Fibroblast of pulmonary artery (primary cell): ENCODE data around the gene SLC7A14.

ENCODE experiments used
- DNase-seq: peaks from one replicate; pipeline ENCODE4 v3.0.0-alpha.2; 2010; ENCODE audit warnings: low read depth
- H3K4me3 ChIP-seq: replicated peaks from 2 replicates; pipeline ENCODE4 v1.5.1; 2011; ENCODE audit warnings: low read depth, mild to moderate bottlenecking, control low read depth, low read length, moderate library complexity
- TF ChIP-seq, protein P1 (sequence below): IDR thresholded peaks from 2 replicates; pipeline ENCODE4 v1.5.1; 2011; ENCODE audit warnings: mild to moderate bottlenecking, control low read depth, low read length, inconsistent platforms; ENCODE audit errors: missing control alignments

SLC7A14 gene

DNA sequence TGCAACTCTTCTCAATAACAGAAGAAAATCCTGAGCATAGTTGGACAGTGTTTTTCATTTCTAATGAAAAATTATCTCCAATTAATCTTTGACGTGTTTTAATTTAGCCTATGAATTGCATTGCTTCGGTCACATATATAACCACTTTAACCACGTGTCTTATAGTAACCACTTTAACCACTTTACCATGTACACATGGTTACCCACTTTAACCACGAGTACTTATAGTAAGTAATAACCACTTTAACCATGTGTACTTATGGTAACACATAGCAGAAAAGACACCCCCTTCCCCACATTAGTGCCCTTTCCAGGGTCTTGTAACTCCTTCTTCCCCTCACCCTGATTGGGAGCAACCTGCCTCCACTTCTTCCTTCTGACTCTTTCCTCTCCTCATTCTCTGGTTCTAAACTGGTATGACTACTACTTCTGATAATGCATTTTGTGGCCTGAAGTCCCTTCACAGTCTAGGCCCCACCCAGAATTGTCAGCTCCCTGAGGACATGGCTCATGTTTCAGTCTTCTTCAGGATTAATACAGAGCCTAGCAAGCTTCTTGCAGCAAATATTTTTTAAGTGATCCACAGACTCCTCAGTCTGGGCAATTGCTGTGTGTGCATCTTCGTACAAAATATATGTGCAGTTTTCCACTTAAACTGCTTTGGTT, 25.0 kb downstream of the SLC7A14 start:
- H3K4me3 ChIP-seq, result no peak overlapping the region
- DNase-seq, result no peak
- TF ChIP-seq, protein P1, sequence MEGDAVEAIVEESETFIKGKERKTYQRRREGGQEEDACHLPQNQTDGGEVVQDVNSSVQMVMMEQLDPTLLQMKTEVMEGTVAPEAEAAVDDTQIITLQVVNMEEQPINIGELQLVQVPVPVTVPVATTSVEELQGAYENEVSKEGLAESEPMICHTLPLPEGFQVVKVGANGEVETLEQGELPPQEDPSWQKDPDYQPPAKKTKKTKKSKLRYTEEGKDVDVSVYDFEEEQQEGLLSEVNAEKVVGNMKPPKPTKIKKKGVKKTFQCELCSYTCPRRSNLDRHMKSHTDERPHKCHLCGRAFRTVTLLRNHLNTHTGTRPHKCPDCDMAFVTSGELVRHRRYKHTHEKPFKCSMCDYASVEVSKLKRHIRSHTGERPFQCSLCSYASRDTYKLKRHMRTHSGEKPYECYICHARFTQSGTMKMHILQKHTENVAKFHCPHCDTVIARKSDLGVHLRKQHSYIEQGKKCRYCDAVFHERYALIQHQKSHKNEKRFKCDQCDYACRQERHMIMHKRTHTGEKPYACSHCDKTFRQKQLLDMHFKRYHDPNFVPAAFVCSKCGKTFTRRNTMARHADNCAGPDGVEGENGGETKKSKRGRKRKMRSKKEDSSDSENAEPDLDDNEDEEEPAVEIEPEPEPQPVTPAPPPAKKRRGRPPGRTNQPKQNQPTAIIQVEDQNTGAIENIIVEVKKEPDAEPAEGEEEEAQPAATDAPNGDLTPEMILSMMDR, result no peak

DNA sequence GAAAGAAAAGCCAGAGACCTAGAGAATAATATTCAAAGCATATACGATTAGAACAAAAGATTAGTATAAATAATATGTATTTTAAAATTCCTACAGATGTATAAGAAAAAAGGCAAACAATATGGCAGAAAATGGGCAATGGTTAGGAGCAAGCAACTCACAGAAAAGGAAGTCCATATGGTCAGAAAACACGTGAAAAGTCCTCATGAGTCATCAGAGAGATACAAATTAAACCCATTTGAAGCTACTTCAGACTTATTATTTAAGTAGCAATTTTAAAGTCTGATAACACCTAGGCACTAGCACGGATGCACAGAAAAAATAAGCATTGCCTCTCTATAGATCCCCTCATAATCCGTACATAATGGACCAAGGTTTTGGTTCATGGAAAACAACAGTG, 25.6 kb downstream of the SLC7A14 start:
- TF ChIP-seq, protein P1, result no peak

DNA sequence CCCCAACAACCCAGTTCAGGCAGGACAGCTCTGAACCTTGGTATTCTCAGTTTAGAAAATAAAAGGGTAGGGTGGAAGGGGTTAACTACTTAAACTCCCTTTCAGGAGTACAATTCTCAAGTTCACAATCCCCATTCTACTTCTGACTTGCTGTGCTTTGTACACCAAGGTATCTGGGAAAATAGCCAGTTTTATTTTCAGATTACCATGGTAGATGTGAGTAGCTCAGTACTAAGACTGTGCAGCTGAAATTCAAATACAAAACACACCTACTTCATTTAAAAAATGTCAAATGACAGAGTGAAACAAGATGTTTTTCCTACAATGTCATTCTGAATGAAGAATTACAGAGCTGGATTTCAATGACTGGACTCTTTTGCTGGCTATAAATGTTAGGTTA, 27.4 kb downstream of the SLC7A14 start:
- no peak overlapping the region for H3K4me3 ChIP-seq
- TF ChIP-seq, protein P1, result no peak
- no peak for DNase-seq

More for the DNA sequence above, 25.6 kb downstream of the SLC7A14 start:
- no peak for DNase-seq
- H3K4me3 ChIP-seq, result no peak overlapping the region

GRCh38 chr3:170555329-170555728, 30.5 kb downstream of the SLC7A14 start:
- TF ChIP-seq, protein P1, result no peak
- H3K4me3 ChIP-seq, result no peak overlapping the region
- DNase-seq, result peak; percentile 38

DNA sequence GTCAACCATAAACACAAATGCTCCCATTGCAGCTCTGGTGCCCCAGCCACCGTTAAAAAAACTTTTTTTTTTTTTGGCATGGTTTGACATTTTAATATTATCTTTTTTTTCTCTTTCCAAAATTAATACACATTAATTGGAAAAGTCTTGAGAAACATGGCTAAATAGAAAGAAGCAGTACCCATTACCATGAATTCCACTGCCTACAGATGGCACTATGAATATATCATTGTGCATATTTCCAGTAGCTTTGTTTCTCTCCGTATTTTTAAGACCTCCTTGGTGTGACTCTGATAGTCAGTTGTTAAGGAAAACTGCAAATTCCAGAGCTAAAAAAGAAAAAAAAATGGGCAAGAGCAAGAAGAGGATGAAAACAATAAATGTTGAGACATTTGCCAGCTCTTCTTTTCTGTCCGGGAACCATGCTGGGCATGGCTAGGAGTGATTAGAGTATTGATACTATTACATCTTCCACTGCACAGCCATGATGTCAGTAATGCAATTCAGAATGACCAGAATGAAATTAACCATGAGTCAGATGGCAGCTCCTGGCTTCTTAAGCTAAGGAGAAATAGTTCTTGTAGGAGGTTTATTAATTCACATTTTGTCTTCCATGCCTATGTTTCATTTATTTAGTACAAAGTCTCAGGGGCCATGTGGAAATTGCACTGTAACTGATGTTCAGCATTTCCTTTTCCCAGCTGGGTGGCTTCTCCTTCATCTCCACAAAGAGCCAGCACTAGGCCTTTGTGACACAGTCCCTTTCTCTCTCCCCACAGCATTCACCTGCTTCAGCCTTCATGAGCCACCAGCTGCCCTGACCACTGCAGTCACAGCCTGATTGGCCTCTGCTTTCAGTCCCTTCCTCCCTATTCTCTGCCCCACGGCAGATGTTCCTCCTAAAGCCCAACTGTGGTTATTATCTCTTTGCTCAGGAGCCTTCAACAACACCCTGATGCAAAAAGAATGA, 31.8 kb downstream of the SLC7A14 start:
- no peak overlapping the region for H3K4me3 ChIP-seq
- DNase-seq, result peak; percentile 32
- TF ChIP-seq, protein P1, result peak; percentile 13

GRCh38 chr3:170551252-170551651, 34.6 kb downstream of the SLC7A14 start:
- no peak overlapping the region for H3K4me3 ChIP-seq
- DNase-seq, result no peak
- TF ChIP-seq, protein P1, result no peak
